Measurements from ENCODE around the gene EPHA3.

Gene EPHA3

GRCh38 chr3:89311581-89311980 is 204.2 kb downstream of the EPHA3 start:
- Histone ChIP-seq H3K27me3 (ENCODE audit: insufficient read depth, poor library complexity, severe bottlenecking) (no peaks in the 10 kb centered on the region), H3K27ac (replicated peaks) (no peak overlapping the region), H3K4me3 (replicated peaks; ENCODE audit: insufficient read depth, low read length) (no peak overlapping the region)
- TF ChIP-seq GABPA (IDR thresholded peaks at IDR 0.05; ENCODE audit: low read depth): no peak
- TF ChIP-seq SPI1 (IDR thresholded peaks at IDR 0.05; ENCODE audit: borderline replicate concordance, low read depth): no peak
- TF ChIP-seq POLR2AphosphoS5 (IDR thresholded peaks at IDR 0.05; ENCODE audit: low read depth): no peak
- no peak for TF ChIP-seq REST (IDR thresholded peaks at IDR 0.05; ENCODE audit: insufficient replicate concordance, low read depth)
- TF ChIP-seq CTCF (IDR thresholded peaks at IDR 0.05; ENCODE audit: insufficient read depth, low read length): no peak
- no peak for DNase-seq (ENCODE audit: low read depth in 1 of 2, low spot score in 1 of 2)

- Histone ChIP-seq H3K27me3 (ENCODE audit: insufficient read depth, poor library complexity, severe bottlenecking) (no peaks in the 10 kb centered on the region), H3K4me3 (replicated peaks; ENCODE audit: insufficient read depth, low read length) (no peak overlapping the region), H3K27ac (replicated peaks) (no peak overlapping the region)
- TF ChIP-seq SPI1 (IDR thresholded peaks at IDR 0.05; ENCODE audit: borderline replicate concordance, low read depth) (no peak), REST (IDR thresholded peaks at IDR 0.05; ENCODE audit: insufficient replicate concordance, low read depth) (no peak), POLR2AphosphoS5 (IDR thresholded peaks at IDR 0.05; ENCODE audit: low read depth) (no peak), GABPA (IDR thresholded peaks at IDR 0.05; ENCODE audit: low read depth) (no peak), CTCF (IDR thresholded peaks at IDR 0.05; ENCODE audit: insufficient read depth, low read length) (no peak)
- DNase-seq (ENCODE audit: low read depth in 1 of 2, low spot score in 1 of 2): no peak
Observed at GRCh38 chr3:89312141-89312540, 204.7 kb downstream of the EPHA3 start.

- Histone ChIP-seq H3K27ac (replicated peaks) (no peak overlapping the region), H3K27me3 (ENCODE audit: insufficient read depth, poor library complexity, severe bottlenecking) (no peaks in the 10 kb centered on the region), H3K4me3 (replicated peaks; ENCODE audit: insufficient read depth, low read length) (no peak overlapping the region)
- DNase-seq (ENCODE audit: low read depth in 1 of 2, low spot score in 1 of 2): peak in 1 of 2 experiments; percentile 8
- no peak for TF ChIP-seq GABPA (IDR thresholded peaks at IDR 0.05; ENCODE audit: low read depth)
Observed at GRCh38 chr3:89314454-89315098, 207.2 kb downstream of the EPHA3 start.

- no peak for DNase-seq (ENCODE audit: low read depth in 1 of 2, low spot score in 1 of 2)
- no peak overlapping the region for H3K27ac ChIP-seq (replicated peaks)
- no peak for TF ChIP-seq CTCF (IDR thresholded peaks at IDR 0.05; ENCODE audit: insufficient read depth, low read length)
- no peak for TF ChIP-seq GABPA (IDR thresholded peaks at IDR 0.05; ENCODE audit: low read depth)
- no peak for TF ChIP-seq SPI1 (IDR thresholded peaks at IDR 0.05; ENCODE audit: borderline replicate concordance, low read depth)
- TF ChIP-seq POLR2AphosphoS5 (IDR thresholded peaks at IDR 0.05; ENCODE audit: low read depth): no peak
- no peak for TF ChIP-seq REST (IDR thresholded peaks at IDR 0.05; ENCODE audit: insufficient replicate concordance, low read depth)
Observed at GRCh38 chr3:89315750-89316470, 208.5 kb downstream of the EPHA3 start.

More at GRCh38 chr3:89315750-89316470, 208.5 kb downstream of the EPHA3 start:
- Histone ChIP-seq H3K4me3 (replicated peaks; ENCODE audit: insufficient read depth, low read length) (no peak overlapping the region), H3K27me3 (ENCODE audit: insufficient read depth, poor library complexity, severe bottlenecking) (no peaks in the 10 kb centered on the region)

Measured in HL-60 (cell line).